SK-N-SH (cell line): Measurements from ENCODE around the gene ETF1. TPM values are rescaled to one million over a fixed set of nuclear protein-coding genes. Genes with fewer than 3 reads are reported as not detected.

ENCODE experiments used
- CTCF ChIA-PET: fragments of 300-600, 350-600 bp; formaldehyde crosslinking; extraction: SDS; loops from one replicate; lab custom pipeline; 2021; lab: Yijun Ruan, JAX
- POLR2A ChIA-PET: fragments of 350-600 bp; sonication (Branson Sonifier 250); formaldehyde crosslinking; extraction: SDS; loops from one replicate; lab custom pipeline; 2020; ENCODE audit warnings: antibody characterized with exemption, inconsistent platforms; lab: Yijun Ruan, JAX
- DNase-seq: peaks from one replicate; pipeline ENCODE4 v3.0.0; 2012
- H2AFZ ChIP-seq: fragments of 200-600 bp; sonication (generic); 2 replicates; pipeline ENCODE4 v1.8.1; 2016; ENCODE audit warnings: antibody characterized with exemption, mild to moderate bottlenecking, low read depth
- H3F3A ChIP-seq: fragments of 200-600 bp; sonication (generic); replicated peaks from 2 replicates; pipeline ENCODE3; 2016; ENCODE audit warnings: antibody characterized with exemption, mild to moderate bottlenecking; ENCODE audit not compliant: insufficient read depth
- H3K27ac ChIP-seq, 2 experiments: fragments of 200-500 bp in 1 of 2; fragments of 200-600 bp in 1 of 2; sonication (Bioruptor generic) in 1 of 2; sonication (generic), shearing (Covaris generic) in 1 of 2; 2 replicates each; pipeline versions ENCODE4 v1.5.1 to v1.6.1; 2014 to 2016; ENCODE audit warnings: low read depth in 2 of 2, inconsistent platforms in 1 of 2, low read length in 1 of 2, mild to moderate bottlenecking in 1 of 2, mixed read lengths in 1 of 2
- H3K27me3 ChIP-seq: fragments of 200-600 bp; sonication (generic), shearing (Covaris generic); 2 replicates; pipeline ENCODE4 v1.6.1; 2016; ENCODE audit warnings: mixed run types; ENCODE audit not compliant: insufficient read depth
- H3K36me3 ChIP-seq, 2 experiments: fragments of 200-500 bp in 1 of 2; fragments of 200-600 bp in 1 of 2; sonication (Bioruptor generic) in 1 of 2; sonication (generic) in 1 of 2; replicated peaks in 1 of 2; 2 replicates each; pipeline versions ENCODE3 to v1.5.1; 2014 to 2016; ENCODE audit warnings: low read length in 1 of 2, mild to moderate bottlenecking in 1 of 2; ENCODE audit not compliant: insufficient read depth in 2 of 2, control insufficient read depth in 1 of 2
- H3K4me1 ChIP-seq, 2 experiments: fragments of 200-500 bp in 1 of 2; fragments of 200-600 bp in 1 of 2; sonication (Bioruptor generic) in 1 of 2; sonication (generic), shearing (Covaris generic) in 1 of 2; 2 replicates each; pipeline versions ENCODE4 v1.5.1 to v1.6.1; 2014 to 2016; ENCODE audit warnings: low read depth in 1 of 2, low read length in 1 of 2, mixed run types in 1 of 2; ENCODE audit not compliant: insufficient read depth in 2 of 2, control insufficient read depth in 1 of 2
- H3K4me2 ChIP-seq: fragments of 200-600 bp; sonication (generic), shearing (Covaris generic); 2 replicates; pipeline ENCODE4 v1.6.1; 2017; ENCODE audit warnings: mixed run types
- H3K4me3 ChIP-seq, 2 experiments: fragments of 200-500 bp in 1 of 2; fragments of 200-600 bp in 1 of 2; sonication (Bioruptor generic) in 1 of 2; sonication (generic), shearing (Covaris generic) in 1 of 2; 2 replicates each; pipeline versions ENCODE4 v1.5.1 to v1.8.1; 2014 to 2016; ENCODE audit warnings: low read depth in 2 of 2, inconsistent platforms in 1 of 2, low read length in 1 of 2, mild to moderate bottlenecking in 1 of 2, mixed read lengths in 1 of 2, moderate library complexity in 1 of 2
- H3K79me2 ChIP-seq: fragments of 200-600 bp; sonication (generic); 2 replicates; pipeline ENCODE4 v1.8.1; 2017; ENCODE audit warnings: mild to moderate bottlenecking; ENCODE audit not compliant: insufficient read depth
- H3K9ac ChIP-seq: fragments of 200-600 bp; sonication (generic); 2 replicates; pipeline ENCODE4 v1.6.1; 2017; ENCODE audit warnings: mixed run types
- H3K9me2 ChIP-seq: fragments of 200-600 bp; sonication (generic); 2 replicates; pipeline ENCODE4 v1.6.1; 2017; ENCODE audit warnings: mixed run types
- H3K9me3 ChIP-seq: fragments of 200-600 bp; sonication (generic); 2 replicates; pipeline ENCODE4 v1.6.1; 2017; ENCODE audit warnings: mixed run types, mild to moderate bottlenecking, moderate library complexity
- H4K20me1 ChIP-seq: fragments of 200-600 bp; sonication (generic); 2 replicates; pipeline ENCODE4 v1.6.1; 2017; ENCODE audit warnings: mild to moderate bottlenecking, mixed run types; ENCODE audit not compliant: insufficient read depth
- CHD2 ChIP-seq: fragments of 150-350 bp; IDR thresholded peaks from 2 replicates; pipeline ENCODE4 v1.6.1; 2018; ENCODE audit warnings: low read length; ENCODE audit not compliant: partially characterized antibody
- EP300 ChIP-seq, 2 experiments: IDR thresholded peaks; 2 replicates each; pipeline versions ENCODE4 v1.4.0 to v1.6.1; 2012; ENCODE audit warnings: borderline replicate concordance in 1 of 2, low read depth in 1 of 2, low read length in 1 of 2
- EZH2phosphoT487 ChIP-seq: fragments of 200-600 bp; sonication (generic); IDR thresholded peaks from 2 replicates; pipeline ENCODE4 v1.6.1; 2017; ENCODE audit warnings: low read depth, mixed run types, mild to moderate bottlenecking, antibody characterized with exemption, moderate library complexity, borderline replicate concordance
- FOXJ3 ChIP-seq: sonication (generic); formaldehyde crosslinking; IDR thresholded peaks from 2 replicates; pipeline ENCODE4 v1.5.1; 2020; ENCODE audit warnings: mild to moderate bottlenecking, missing genetic modification reagents
- FOXM1 ChIP-seq: IDR thresholded peaks from 2 replicates; pipeline ENCODE4 v1.4.0; 2012; ENCODE audit warnings: low read depth, mild to moderate bottlenecking
- GATA2 ChIP-seq: sonication (generic); formaldehyde crosslinking; IDR thresholded peaks from 2 replicates; pipeline ENCODE4 v1.5.0; 2020; ENCODE audit warnings: mild to moderate bottlenecking, missing genetic modification reagents
- JUND ChIP-seq: IDR thresholded peaks from 2 replicates; pipeline ENCODE4 v1.4.0; 2012
- MEF2A ChIP-seq: IDR thresholded peaks from 2 replicates; pipeline ENCODE4 v1.4.0; 2012; ENCODE audit warnings: low read depth, borderline replicate concordance
- NFIC ChIP-seq: IDR thresholded peaks from 2 replicates; pipeline ENCODE4 v1.4.0; 2012; ENCODE audit warnings: borderline replicate concordance
- NRF1 ChIP-seq: IDR thresholded peaks from 2 replicates; pipeline ENCODE4 v1.6.1; 2012; ENCODE audit warnings: low read depth, mild to moderate bottlenecking, low read length
- POLR2AphosphoS5 ChIP-seq: IDR thresholded peaks from 2 replicates; pipeline ENCODE4 v1.6.1; 2012; ENCODE audit warnings: low read depth, low read length
- RCOR1 ChIP-seq: fragments of 150-350 bp; IDR thresholded peaks from 2 replicates; pipeline ENCODE4 v1.6.1; 2017; ENCODE audit warnings: antibody characterized with exemption, low read length
- RFX5 ChIP-seq: IDR thresholded peaks from 2 replicates; pipeline ENCODE4 v1.6.1; 2012; ENCODE audit warnings: mild to moderate bottlenecking, improper control_type of control experiment, low read length
- RXRA ChIP-seq: IDR thresholded peaks from 2 replicates; pipeline ENCODE4 v1.4.0; 2012; ENCODE audit warnings: low read depth, mild to moderate bottlenecking, borderline replicate concordance
- SIN3A ChIP-seq: IDR thresholded peaks from 2 replicates; pipeline ENCODE4 v1.6.1; 2012; ENCODE audit warnings: low read depth, mild to moderate bottlenecking, low read length, moderate library complexity, borderline replicate concordance
- SMC3 ChIP-seq: IDR thresholded peaks from 2 replicates; pipeline ENCODE4 v1.6.1; 2012; ENCODE audit warnings: low read depth, low read length, improper control_type of control experiment
- TEAD4 ChIP-seq: IDR thresholded peaks from 2 replicates; pipeline ENCODE4 v1.4.0; 2012; ENCODE audit warnings: mild to moderate bottlenecking, borderline replicate concordance; ENCODE audit not compliant: insufficient read depth
- WGBS: methylation state at CpG from one replicate; pipeline ENCODE4 v1.1.6; 2017; ENCODE audit warnings: low lambda C conversion rate; 5-methylcytosine and 5-hydroxymethylcytosine counted together
- polyA plus RNA-seq, 3 experiments: library from polyadenylated mRNA; depleted of rRNA; stranded (reverse); fragments of >200 nt; gene quantifications; 2 replicates each; pipeline ENCODE4 v1.2.3, GENCODE V29; 2012
- TF ChIP-seq, protein P1 (sequence below): IDR thresholded peaks from 2 replicates; pipeline ENCODE4; 2012
- TF ChIP-seq, protein P2 (sequence below): IDR thresholded peaks from 2 replicates; pipeline ENCODE4 v1.4.0; 2012; ENCODE audit warnings: low read depth, borderline replicate concordance
- TF ChIP-seq, protein P3 (sequence below): fragments of 150-350 bp; IDR thresholded peaks from 2 replicates; pipeline ENCODE4 v1.6.1; 2017; ENCODE audit warnings: antibody characterized with exemption, low read length, low read depth, borderline replicate concordance
- TF ChIP-seq, protein P4 (sequence below): fragments of 200-600 bp; sonication (generic); IDR thresholded peaks from 2 replicates; pipeline ENCODE4 v1.6.1; 2017; ENCODE audit warnings: antibody characterized with exemption, mild to moderate bottlenecking, moderate library complexity

Gene ETF1
- polyA plus RNA-seq, 1 of the 3 experiments (the other 2 are of a cell fraction): 36.7 TPM

DNA sequence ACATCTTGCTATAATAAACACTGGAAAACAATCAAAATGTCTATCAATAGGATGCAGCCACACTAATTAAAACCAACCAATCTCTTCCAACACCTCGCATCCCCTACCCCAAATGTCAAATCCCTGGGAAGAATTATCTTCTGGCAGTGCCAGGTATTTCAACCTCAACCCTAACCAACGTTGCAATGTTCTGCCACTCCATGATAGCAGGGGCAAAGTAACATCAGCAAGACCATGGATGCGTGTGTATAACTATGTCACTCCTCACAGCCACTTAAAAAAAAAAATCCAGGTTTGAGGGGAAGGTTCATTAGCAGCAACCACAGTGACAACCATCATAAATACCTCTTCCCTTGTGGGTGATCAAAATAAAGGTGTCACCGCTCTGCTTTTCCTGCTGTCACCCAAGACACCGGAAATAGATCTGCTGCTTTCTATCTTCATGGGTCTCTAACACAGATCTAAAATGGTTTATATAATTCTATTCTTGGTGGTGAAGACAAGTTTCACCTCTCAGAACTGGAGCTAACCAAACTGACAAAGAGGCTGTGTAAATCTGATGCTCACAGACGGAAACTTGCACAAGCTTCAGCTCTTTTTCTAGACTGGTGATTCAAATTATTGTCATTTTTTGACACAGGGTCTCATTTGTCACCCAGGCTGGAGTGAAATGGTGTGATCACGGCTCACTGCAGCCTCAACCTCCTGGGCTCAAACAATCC lies 22.2 kb upstream of the ETF1 start:
- Histone ChIP-seq H3K36me3 (peaks cover 81 to 92% of the 10 kb centered on the region in 2 experiments), H3F3A (peaks cover 22% of the 10 kb centered on the region), H3K9me3 (no peaks in the 10 kb centered on the region), H4K20me1 (peaks cover 29% of the 10 kb centered on the region), H3K9ac (no peak overlapping the region), H2AFZ (no peak overlapping the region), H3K4me2 (no peak overlapping the region), H3K79me2 (peaks cover 96% of the 10 kb centered on the region), H3K4me1 (no peaks in the 10 kb centered on the region), H3K27me3 (no peaks in the 10 kb centered on the region), H3K9me2 (no peaks in the 10 kb centered on the region), H3K4me3 (no peak overlapping the region), H3K27ac (no peak overlapping the region)
- 99% methylated on average over 7 of the region's 7 CpGs for WGBS
- TF ChIP-seq CHD2: no peak
- no peak for TF ChIP-seq POLR2AphosphoS5
- no peak for TF ChIP-seq JUND
- TF ChIP-seq GATA2 (CRISPR knock-in tag): no peak
- no peak for TF ChIP-seq SIN3A
- no peak for TF ChIP-seq FOXJ3 (CRISPR knock-in tag)
- no peak for TF ChIP-seq EP300 (IDR thresholded peaks at IDR 0.05; ENCODE audit: borderline replicate concordance in 1 of 2, low read depth in 1 of 2, low read length in 1 of 2)
- no peak for TF ChIP-seq SMC3
- no peak for TF ChIP-seq RFX5
- no peak for TF ChIP-seq RCOR1
- no peak for TF ChIP-seq NFIC
- TF ChIP-seq RXRA: no peak
- TF ChIP-seq, protein P1, sequence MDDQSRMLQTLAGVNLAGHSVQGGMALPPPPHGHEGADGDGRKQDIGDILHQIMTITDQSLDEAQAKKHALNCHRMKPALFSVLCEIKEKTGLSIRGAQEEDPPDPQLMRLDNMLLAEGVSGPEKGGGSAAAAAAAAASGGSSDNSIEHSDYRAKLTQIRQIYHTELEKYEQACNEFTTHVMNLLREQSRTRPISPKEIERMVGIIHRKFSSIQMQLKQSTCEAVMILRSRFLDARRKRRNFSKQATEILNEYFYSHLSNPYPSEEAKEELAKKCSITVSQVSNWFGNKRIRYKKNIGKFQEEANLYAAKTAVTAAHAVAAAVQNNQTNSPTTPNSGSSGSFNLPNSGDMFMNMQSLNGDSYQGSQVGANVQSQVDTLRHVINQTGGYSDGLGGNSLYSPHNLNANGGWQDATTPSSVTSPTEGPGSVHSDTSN: no peak
- no peak for TF ChIP-seq TEAD4
- TF ChIP-seq NRF1: no peak
- no peak for TF ChIP-seq FOXM1
- ChIA-PET CTCF (interaction anchor here (1.2 kb wide), 1 partner anchor 17 kb away, joined by 3 read pairs; no protein-coding TSS in a partner anchor), POLR2A (no interaction called here)
- DNase-seq: no peak

DNA sequence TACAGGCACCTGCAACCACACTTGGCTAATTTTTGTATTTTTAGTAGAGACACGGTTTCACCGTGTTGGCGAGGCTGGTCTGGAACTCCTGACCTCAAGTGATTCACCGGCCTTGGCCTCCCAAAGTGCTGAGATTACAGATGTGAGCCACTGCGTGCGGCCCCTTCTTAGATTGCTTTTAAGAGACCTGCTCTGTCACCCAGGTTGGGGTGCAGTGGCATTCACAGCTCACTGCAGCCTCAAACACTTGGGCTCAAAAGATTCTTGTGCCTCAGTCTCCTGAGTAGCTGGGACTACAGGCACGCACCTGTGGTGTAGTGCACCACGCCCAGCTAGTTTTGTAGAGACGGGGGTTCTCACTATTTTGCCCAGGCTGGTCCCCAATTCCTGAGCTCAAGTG lies 21.2 kb upstream of the ETF1 start:
- H3K9ac ChIP-seq: no peak overlapping the region
- H3K9me3 ChIP-seq: no peaks in the 10 kb centered on the region
- H3K27me3 ChIP-seq: no peaks in the 10 kb centered on the region
- H4K20me1 ChIP-seq: peaks cover 39% of the 10 kb centered on the region
- no peak for TF ChIP-seq POLR2AphosphoS5
- no peak for TF ChIP-seq NFIC
- TF ChIP-seq MEF2A: no peak
- TF ChIP-seq RXRA: no peak
- no peak for TF ChIP-seq JUND
- no peak for TF ChIP-seq RFX5
- no peak for TF ChIP-seq EZH2phosphoT487
- TF ChIP-seq, protein P2, sequence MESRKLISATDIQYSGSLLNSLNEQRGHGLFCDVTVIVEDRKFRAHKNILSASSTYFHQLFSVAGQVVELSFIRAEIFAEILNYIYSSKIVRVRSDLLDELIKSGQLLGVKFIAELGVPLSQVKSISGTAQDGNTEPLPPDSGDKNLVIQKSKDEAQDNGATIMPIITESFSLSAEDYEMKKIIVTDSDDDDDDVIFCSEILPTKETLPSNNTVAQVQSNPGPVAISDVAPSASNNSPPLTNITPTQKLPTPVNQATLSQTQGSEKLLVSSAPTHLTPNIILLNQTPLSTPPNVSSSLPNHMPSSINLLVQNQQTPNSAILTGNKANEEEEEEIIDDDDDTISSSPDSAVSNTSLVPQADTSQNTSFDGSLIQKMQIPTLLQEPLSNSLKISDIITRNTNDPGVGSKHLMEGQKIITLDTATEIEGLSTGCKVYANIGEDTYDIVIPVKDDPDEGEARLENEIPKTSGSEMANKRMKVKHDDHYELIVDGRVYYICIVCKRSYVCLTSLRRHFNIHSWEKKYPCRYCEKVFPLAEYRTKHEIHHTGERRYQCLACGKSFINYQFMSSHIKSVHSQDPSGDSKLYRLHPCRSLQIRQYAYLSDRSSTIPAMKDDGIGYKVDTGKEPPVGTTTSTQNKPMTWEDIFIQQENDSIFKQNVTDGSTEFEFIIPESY: no peak
- TF ChIP-seq, protein P3, sequence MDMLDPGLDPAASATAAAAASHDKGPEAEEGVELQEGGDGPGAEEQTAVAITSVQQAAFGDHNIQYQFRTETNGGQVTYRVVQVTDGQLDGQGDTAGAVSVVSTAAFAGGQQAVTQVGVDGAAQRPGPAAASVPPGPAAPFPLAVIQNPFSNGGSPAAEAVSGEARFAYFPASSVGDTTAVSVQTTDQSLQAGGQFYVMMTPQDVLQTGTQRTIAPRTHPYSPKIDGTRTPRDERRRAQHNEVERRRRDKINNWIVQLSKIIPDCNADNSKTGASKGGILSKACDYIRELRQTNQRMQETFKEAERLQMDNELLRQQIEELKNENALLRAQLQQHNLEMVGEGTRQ: no peak
- TF ChIP-seq, protein P4, sequence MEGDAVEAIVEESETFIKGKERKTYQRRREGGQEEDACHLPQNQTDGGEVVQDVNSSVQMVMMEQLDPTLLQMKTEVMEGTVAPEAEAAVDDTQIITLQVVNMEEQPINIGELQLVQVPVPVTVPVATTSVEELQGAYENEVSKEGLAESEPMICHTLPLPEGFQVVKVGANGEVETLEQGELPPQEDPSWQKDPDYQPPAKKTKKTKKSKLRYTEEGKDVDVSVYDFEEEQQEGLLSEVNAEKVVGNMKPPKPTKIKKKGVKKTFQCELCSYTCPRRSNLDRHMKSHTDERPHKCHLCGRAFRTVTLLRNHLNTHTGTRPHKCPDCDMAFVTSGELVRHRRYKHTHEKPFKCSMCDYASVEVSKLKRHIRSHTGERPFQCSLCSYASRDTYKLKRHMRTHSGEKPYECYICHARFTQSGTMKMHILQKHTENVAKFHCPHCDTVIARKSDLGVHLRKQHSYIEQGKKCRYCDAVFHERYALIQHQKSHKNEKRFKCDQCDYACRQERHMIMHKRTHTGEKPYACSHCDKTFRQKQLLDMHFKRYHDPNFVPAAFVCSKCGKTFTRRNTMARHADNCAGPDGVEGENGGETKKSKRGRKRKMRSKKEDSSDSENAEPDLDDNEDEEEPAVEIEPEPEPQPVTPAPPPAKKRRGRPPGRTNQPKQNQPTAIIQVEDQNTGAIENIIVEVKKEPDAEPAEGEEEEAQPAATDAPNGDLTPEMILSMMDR: no peak
- peaks cover 82 to 93% of the 10 kb centered on the region in 2 experiments for H3K36me3 ChIP-seq
- ChIA-PET CTCF (interaction anchor here (1.4 kb wide), 1 partner anchor 21 kb away, joined by 3 read pairs; the partner anchor contains the start of gene ETF1), POLR2A (no interaction called here)
- no peak overlapping the region for H3K27ac ChIP-seq
- H2AFZ ChIP-seq: no peak overlapping the region
- no peak overlapping the region for H3K4me2 ChIP-seq
- H3K4me3 ChIP-seq: no peak overlapping the region
- peaks cover 97% of the 10 kb centered on the region for H3K79me2 ChIP-seq
- H3F3A ChIP-seq: peaks cover 32% of the 10 kb centered on the region
- no peaks in the 10 kb centered on the region for H3K9me2 ChIP-seq
- WGBS: 95% methylated on average over 8 of the region's 9 CpGs
- no peak for DNase-seq
- H3K4me1 ChIP-seq: no peaks in the 10 kb centered on the region
